SH-SY5Y (cell line): ENCODE measurements around the gene MACO1.

Experiments used
- GATA2 ChIP-seq: IDR thresholded peaks from 2 replicates; pipeline ENCODE4 v1.6.1; 2011; ENCODE audit warnings: mild to moderate bottlenecking, low read depth, low read length
- GATA3 ChIP-seq: IDR thresholded peaks from 2 replicates; pipeline ENCODE4 v1.6.1; 2011; ENCODE audit warnings: low read depth, mild to moderate bottlenecking, low read length, moderate library complexity

- TF ChIP-seq GATA2, result no peak
- TF ChIP-seq GATA3, result no peak
Observed at GRCh38 chr1:25527226-25527846, 96.6 kb downstream of the MACO1 start.
